HCT116 (cell line): Measurements from ENCODE around the gene SCG5. TPM values are rescaled to one million over a fixed set of nuclear protein-coding genes. Genes with fewer than 3 reads are reported as not detected.

Source experiments
- ATAC-seq: fragments of 200-7000 bp; cut with Tn5 transposase; 2 replicates; pipeline ENCODE4 v1.9.1; 2020; ENCODE audit warnings: mild to moderate bottlenecking, moderate library complexity
- BruUV-seq: library from RNA; stranded (reverse); fragments of 400-500 nt; replicated peaks from 2 replicates; lab custom pipeline; 2021; lab: Mats Ljungman, UMichigan
- CTCF ChIA-PET: fragments of 300-600 bp; sonication (Branson Sonifier 250); formaldehyde crosslinking; loops from one replicate; lab custom pipeline; 2021; ENCODE audit warnings: antibody characterized with exemption; lab: Charles Lee
- POLR2A ChIA-PET: fragments of 300-600, 350-600 bp; sonication (Branson Sonifier 250); formaldehyde crosslinking; loops from one replicate; lab custom pipeline; 2021; ENCODE audit warnings: antibody characterized with exemption; lab: Charles Lee
- RAD21 ChIA-PET, 2 experiments: fragments of 300-600 bp; sonication (Branson Sonifier 250); formaldehyde crosslinking; loops; one replicate each; lab custom pipeline; 2023; ENCODE audit warnings: low total read pairs in 2 of 2; ENCODE audit not compliant: uncharacterized antibody in 2 of 2, unreplicated experiment in 2 of 2, low non-redundant PET in 1 of 2; lab: Charles Lee
- DNase-seq: peaks from one replicate; pipeline ENCODE4 v3.0.0-alpha.2; 2010; ENCODE audit warnings: low read depth, low spot score
- H2AFZ ChIP-seq: fragments of 200-600 bp; shearing (Covaris generic), sonication (generic); 2 replicates; pipeline ENCODE4 v1.6.1; 2017; ENCODE audit warnings: low read depth, mixed run types, mixed read lengths, antibody characterized with exemption, low read length; ENCODE audit not compliant: poor library complexity, severe bottlenecking
- H3K27ac ChIP-seq: 2 replicates; pipeline ENCODE4 v1.5.1; 2012; ENCODE audit warnings: low read depth, low read length
- H3K27me3 ChIP-seq: fragments of 200-600 bp; sonication (generic); 2 replicates; pipeline ENCODE4 v1.6.1; 2016; ENCODE audit warnings: mixed run types, low read length, mixed read lengths; ENCODE audit not compliant: insufficient read depth
- H3K36me3 ChIP-seq, 2 experiments: fragments of 200-500 bp in 1 of 2; fragments of 200-600 bp in 1 of 2; sonication (Bioruptor generic) in 1 of 2; sonication (generic) in 1 of 2; 2 replicates each; pipeline versions ENCODE4 v1.5.1 to v1.6.1; 2014 to 2016; ENCODE audit warnings: low read length in 2 of 2, inconsistent platforms in 1 of 2, mixed read lengths in 1 of 2, mixed run types in 1 of 2; ENCODE audit not compliant: insufficient read depth in 2 of 2, control insufficient read depth in 1 of 2
- H3K4me1 ChIP-seq, 2 experiments: fragments of 200-600 bp in 1 of 2; sonication (generic) in 1 of 2; 2 replicates each; pipeline versions ENCODE4 v1.5.1 to v1.6.1; 2012 to 2017; ENCODE audit warnings: low read length in 2 of 2, inconsistent platforms in 1 of 2, mild to moderate bottlenecking in 1 of 2, mixed read lengths in 1 of 2, mixed run types in 1 of 2, moderate library complexity in 1 of 2; ENCODE audit not compliant: insufficient read depth in 2 of 2, control insufficient read depth in 1 of 2
- H3K4me2 ChIP-seq: fragments of 200-600 bp; sonication (generic); 2 replicates; pipeline ENCODE4 v1.6.1; 2017; ENCODE audit warnings: mixed run types, low read length, mixed read lengths
- H3K4me3 ChIP-seq, 2 experiments: fragments of 200-600 bp in 1 of 2; sonication (generic) in 1 of 2; replicated peaks in 1 of 2; 2 replicates each; pipeline ENCODE4 v1.5.1; 2011 to 2016; ENCODE audit warnings: low read length in 2 of 2, control low read depth in 1 of 2, low read depth in 1 of 2, mild to moderate bottlenecking in 1 of 2, mixed read lengths in 1 of 2, mixed run types in 1 of 2
- H3K79me2 ChIP-seq: fragments of 200-600 bp; sonication (generic); 2 replicates; pipeline ENCODE4 v1.6.1; 2017; ENCODE audit warnings: mild to moderate bottlenecking, mixed run types, low read length, moderate library complexity, mixed read lengths; ENCODE audit not compliant: insufficient read depth
- H3K9ac ChIP-seq: fragments of 200-600 bp; sonication (generic); 2 replicates; pipeline ENCODE4 v1.6.1; 2016; ENCODE audit warnings: low read length, mixed read lengths
- H3K9me2 ChIP-seq: fragments of 200-600 bp; sonication (generic), shearing (Covaris generic); 2 replicates; pipeline ENCODE4 v1.6.1; 2017; ENCODE audit warnings: mixed run types, mild to moderate bottlenecking, moderate library complexity; ENCODE audit not compliant: insufficient read depth
- H3K9me3 ChIP-seq, 2 experiments: fragments of 200-500 bp in 1 of 2; fragments of 200-600 bp in 1 of 2; sonication (Bioruptor generic) in 1 of 2; sonication (generic) in 1 of 2; 2 replicates each; pipeline ENCODE4 v1.6.1; 2014 to 2017; ENCODE audit warnings: low read length in 2 of 2, mixed read lengths in 2 of 2, inconsistent platforms in 1 of 2, low read depth in 1 of 2, mild to moderate bottlenecking in 1 of 2, mixed run types in 1 of 2, moderate library complexity in 1 of 2; ENCODE audit not compliant: control insufficient read depth in 1 of 2, insufficient read depth in 1 of 2
- H4K20me1 ChIP-seq: fragments of 200-600 bp; sonication (generic), shearing (Covaris generic); 2 replicates; pipeline ENCODE4 v1.6.1; 2017; ENCODE audit warnings: mixed run types, mild to moderate bottlenecking, moderate library complexity; ENCODE audit not compliant: insufficient read depth
- CBX3 ChIP-seq: IDR thresholded peaks from 2 replicates; pipeline ENCODE4 v1.6.1; 2012; ENCODE audit warnings: low read depth
- CEBPB ChIP-seq: IDR thresholded peaks from 2 replicates; pipeline ENCODE4 v1.6.1; 2012; ENCODE audit warnings: low read depth
- EGR1 ChIP-seq: IDR thresholded peaks from 2 replicates; pipeline ENCODE4 v1.6.1; 2012; ENCODE audit warnings: low read depth
- ELF1 ChIP-seq: IDR thresholded peaks from 2 replicates; pipeline ENCODE4 v1.6.1; 2012; ENCODE audit warnings: low read depth, borderline replicate concordance
- EZH2 ChIP-seq: fragments of 200-600 bp; sonication (generic); IDR thresholded peaks from 2 replicates; pipeline ENCODE4 v1.6.1; 2017; ENCODE audit warnings: antibody characterized with exemption, mixed run types
- EZH2phosphoT487 ChIP-seq: fragments of 200-600 bp; IDR thresholded peaks from 2 replicates; pipeline ENCODE4 v1.6.1; 2018; ENCODE audit warnings: antibody characterized with exemption, borderline replicate concordance
- POLR2A ChIP-seq: IDR thresholded peaks from 2 replicates; pipeline ENCODE4 v1.7.0; 2011; ENCODE audit warnings: borderline replicate concordance; ENCODE audit not compliant: insufficient read depth, insufficient read length; ENCODE audit errors: extremely low read depth
- POLR2AphosphoS5 ChIP-seq: IDR thresholded peaks from 2 replicates; pipeline ENCODE4 v1.6.1; 2011; ENCODE audit warnings: mild to moderate bottlenecking, low read depth, low read length, moderate library complexity
- RAD21 ChIP-seq: IDR thresholded peaks from 2 replicates; pipeline ENCODE4 v1.6.1; 2012; ENCODE audit warnings: low read depth, mild to moderate bottlenecking
- SIN3A ChIP-seq: IDR thresholded peaks from 2 replicates; pipeline ENCODE4 v1.6.1; 2012; ENCODE audit warnings: low read depth
- SP1 ChIP-seq: IDR thresholded peaks from 2 replicates; pipeline ENCODE4 v1.6.1; 2012; ENCODE audit warnings: low read depth
- YY1 ChIP-seq: IDR thresholded peaks from 2 replicates; pipeline ENCODE4 v1.6.1; 2011; ENCODE audit warnings: low read length, low read depth, moderate library complexity, mild to moderate bottlenecking; ENCODE audit not compliant: insufficient replicate concordance; ENCODE audit errors: extremely low read depth
- ZNF274 ChIP-seq: fragments of 200-500 bp; sonication (Bioruptor generic); IDR thresholded peaks from 2 replicates; pipeline ENCODE4 v1.6.1; 2014; ENCODE audit warnings: mild to moderate bottlenecking, low read depth, low read length, inconsistent platforms
- intact Hi-C: fragments of 100-400 bp; cut with micrococcal nuclease; formaldehyde crosslinking; loops from 2 replicates; pipeline ENCODE4 v1.10.0; 2022
- total RNA-seq: library from RNA; stranded (reverse); gene quantifications from one replicate; pipeline ENCODE4 v1.2.1, GENCODE V29; 2021; ENCODE audit not compliant: unreplicated experiment
- TF ChIP-seq, protein P1 (sequence below), 3 experiments: fragments of 200-600 bp in 1 of 3; sonication (generic) in 1 of 3; IDR thresholded peaks in 2 of 3; conservative IDR thresholded peaks in 1 of 3; 2 replicates each; pipeline ENCODE4 v1.5.1; 2012 to 2017; ENCODE audit warnings: low read depth in 2 of 3, low read length in 2 of 3, antibody characterized with exemption in 1 of 3, borderline replicate concordance in 1 of 3, control low read depth in 1 of 3, mild to moderate bottlenecking in 1 of 3, mixed read lengths in 1 of 3, mixed run types in 1 of 3, moderate library complexity in 1 of 3; ENCODE audit not compliant: insufficient read depth in 1 of 3
- TF ChIP-seq, protein P2 (sequence below): IDR thresholded peaks from 2 replicates; pipeline ENCODE4 v1.6.1; 2012
- TF ChIP-seq, protein P3 (sequence below): IDR thresholded peaks from 2 replicates; pipeline ENCODE4 v1.6.1; 2012

Gene SCG5
- total RNA-seq, 1 experiment from 2014 or later, result 1.7 TPM

DNA sequence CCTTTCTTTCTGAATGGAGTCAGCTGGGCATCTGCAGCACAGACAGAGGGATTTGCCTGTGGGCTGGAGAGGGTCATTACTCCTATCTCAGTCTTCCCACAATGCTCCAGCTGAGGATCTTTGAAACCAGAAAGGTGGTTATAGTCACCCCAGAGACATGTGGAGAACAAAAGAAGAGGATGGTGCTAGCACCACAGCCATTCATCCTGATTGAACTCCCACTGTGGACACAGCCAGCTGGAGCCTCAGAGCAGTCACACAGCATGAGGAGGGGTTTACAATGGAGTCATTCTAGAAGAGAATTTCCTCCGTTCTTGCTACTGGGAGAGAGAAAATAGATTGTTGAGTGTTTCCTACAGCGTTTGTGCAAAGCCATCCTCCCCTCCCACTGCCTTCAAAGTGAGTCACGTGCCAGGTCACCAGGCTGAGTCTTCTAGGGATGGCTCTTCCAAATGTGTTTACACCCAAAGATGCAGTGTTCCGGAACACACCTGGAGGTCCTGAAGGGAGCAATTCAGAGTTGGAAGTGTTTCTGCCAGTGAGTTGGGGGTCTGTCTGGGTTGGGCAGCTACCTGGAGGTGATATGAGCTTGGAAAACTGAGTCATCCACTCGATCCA lies 57.4 kb downstream of the SCG5 start:
- H3K4me3 ChIP-seq, result no peak overlapping the region
- H3K79me2 ChIP-seq, result no peaks in the 10 kb centered on the region
- TF ChIP-seq, protein P1, sequence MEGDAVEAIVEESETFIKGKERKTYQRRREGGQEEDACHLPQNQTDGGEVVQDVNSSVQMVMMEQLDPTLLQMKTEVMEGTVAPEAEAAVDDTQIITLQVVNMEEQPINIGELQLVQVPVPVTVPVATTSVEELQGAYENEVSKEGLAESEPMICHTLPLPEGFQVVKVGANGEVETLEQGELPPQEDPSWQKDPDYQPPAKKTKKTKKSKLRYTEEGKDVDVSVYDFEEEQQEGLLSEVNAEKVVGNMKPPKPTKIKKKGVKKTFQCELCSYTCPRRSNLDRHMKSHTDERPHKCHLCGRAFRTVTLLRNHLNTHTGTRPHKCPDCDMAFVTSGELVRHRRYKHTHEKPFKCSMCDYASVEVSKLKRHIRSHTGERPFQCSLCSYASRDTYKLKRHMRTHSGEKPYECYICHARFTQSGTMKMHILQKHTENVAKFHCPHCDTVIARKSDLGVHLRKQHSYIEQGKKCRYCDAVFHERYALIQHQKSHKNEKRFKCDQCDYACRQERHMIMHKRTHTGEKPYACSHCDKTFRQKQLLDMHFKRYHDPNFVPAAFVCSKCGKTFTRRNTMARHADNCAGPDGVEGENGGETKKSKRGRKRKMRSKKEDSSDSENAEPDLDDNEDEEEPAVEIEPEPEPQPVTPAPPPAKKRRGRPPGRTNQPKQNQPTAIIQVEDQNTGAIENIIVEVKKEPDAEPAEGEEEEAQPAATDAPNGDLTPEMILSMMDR (IDR thresholded peaks at IDR 0.05 in 2 of 3, conservative IDR thresholded peaks at IDR 0.05 in 1 of 3; ENCODE audit: borderline replicate concordance in 1 of 3, insufficient read depth in 1 of 3, low read depth in 2 of 3, low read length in 2 of 3), result no peak
- TF ChIP-seq SP1, result no peak
- TF ChIP-seq RAD21, result no peak
- no peak for TF ChIP-seq POLR2A
- H3K9me2 ChIP-seq, result no peaks in the 10 kb centered on the region
- BruUV-seq, result no TSS peak
- H4K20me1 ChIP-seq, result no peaks in the 10 kb centered on the region
- H3K9me3 ChIP-seq, result no peaks in the 10 kb centered on the region
- no peak overlapping the region for H3K27ac ChIP-seq
- H3K9ac ChIP-seq, result no peak overlapping the region
- intact Hi-C loops, result no loop called here
- no peak overlapping the region for H2AFZ ChIP-seq
- ChIA-PET POLR2A (no interaction called here), CTCF (no interaction called here), RAD21 (no interaction called here)
- no peaks in the 10 kb centered on the region for H3K36me3 ChIP-seq
- H3K4me2 ChIP-seq, result no peak overlapping the region
- ATAC-seq, result no peak
- no peaks in the 10 kb centered on the region for H3K27me3 ChIP-seq
- no peaks in the 10 kb centered on the region for H3K4me1 ChIP-seq
- no peak for DNase-seq

DNA sequence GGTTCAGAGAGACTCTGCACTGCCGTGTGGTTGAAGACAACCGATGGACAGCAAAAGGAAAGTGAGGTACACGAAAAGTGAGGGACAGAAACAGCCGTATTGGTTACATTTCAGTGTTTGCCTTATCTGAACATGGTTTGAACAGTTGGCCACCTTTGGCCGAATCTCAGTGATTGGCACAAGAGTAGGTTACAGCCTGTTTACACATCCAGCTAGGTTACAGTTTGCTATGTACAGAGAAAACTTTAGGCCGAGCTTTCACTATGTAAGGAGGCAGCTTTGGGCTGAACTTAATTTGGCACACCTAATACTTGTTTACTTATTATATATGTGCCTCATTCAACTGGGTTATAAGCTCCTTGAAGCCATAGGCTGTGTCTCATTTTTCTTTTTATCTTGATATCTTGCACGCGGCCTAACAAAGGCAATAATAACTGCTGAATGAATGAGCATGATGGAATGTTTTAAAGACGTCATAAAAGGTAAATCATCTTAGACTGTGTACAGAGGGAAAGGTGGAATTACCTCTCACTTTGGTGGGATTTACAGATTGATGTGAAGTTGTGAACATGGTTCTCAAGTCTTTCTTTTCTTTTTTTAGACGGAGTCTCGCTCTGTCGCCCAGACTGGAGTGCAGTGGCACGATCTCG lies 59.1 kb downstream of the SCG5 start:
- no peak for TF ChIP-seq POLR2AphosphoS5
- no peak for TF ChIP-seq EZH2phosphoT487
- TF ChIP-seq EZH2, result no peak
- no peak for TF ChIP-seq CBX3
- no peak for TF ChIP-seq EGR1
- no peak for TF ChIP-seq RAD21
- no peak for TF ChIP-seq POLR2A
- TF ChIP-seq, protein P2, sequence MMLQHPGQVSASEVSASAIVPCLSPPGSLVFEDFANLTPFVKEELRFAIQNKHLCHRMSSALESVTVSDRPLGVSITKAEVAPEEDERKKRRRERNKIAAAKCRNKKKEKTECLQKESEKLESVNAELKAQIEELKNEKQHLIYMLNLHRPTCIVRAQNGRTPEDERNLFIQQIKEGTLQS, result no peak
- no peak for TF ChIP-seq YY1
- TF ChIP-seq, protein P3, sequence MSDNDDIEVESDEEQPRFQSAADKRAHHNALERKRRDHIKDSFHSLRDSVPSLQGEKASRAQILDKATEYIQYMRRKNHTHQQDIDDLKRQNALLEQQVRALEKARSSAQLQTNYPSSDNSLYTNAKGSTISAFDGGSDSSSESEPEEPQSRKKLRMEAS, result no peak
- no peak for TF ChIP-seq SIN3A
- no peak for TF ChIP-seq ZNF274
- no peak for TF ChIP-seq CEBPB
- TF ChIP-seq ELF1, result no peak
- Histone ChIP-seq H3K9me2 (no peaks in the 10 kb centered on the region), H3K27me3 (no peaks in the 10 kb centered on the region), H3K4me1 (no peaks in the 10 kb centered on the region), H3K9ac (no peak overlapping the region), H3K36me3 (no peaks in the 10 kb centered on the region), H3K4me2 (no peak overlapping the region), H3K79me2 (no peaks in the 10 kb centered on the region), H3K9me3 (no peaks in the 10 kb centered on the region), H3K27ac (no peak overlapping the region), H3K4me3 (no peak overlapping the region), H4K20me1 (no peaks in the 10 kb centered on the region), H2AFZ (no peak overlapping the region)
- ATAC-seq (no peak), DNase-seq (no peak)
- POLR2A ChIA-PET, result no interaction called here
- intact Hi-C loops, result no loop called here
- BruUV-seq, result no TSS peak
- CTCF ChIA-PET, result no interaction called here
- RAD21 ChIA-PET, result no interaction called here
